AG04450 (cell line): ENCODE results near the gene PKNOX2. TPM values are rescaled to one million over a fixed set of nuclear protein-coding genes. Genes with fewer than 3 reads are reported as not detected.

Experiments used
- CTCF ChIA-PET: fragments of 300-600, 350-600 bp; formaldehyde crosslinking; extraction: SDS; loops from one replicate; lab custom pipeline; 2022; ENCODE audit warnings: antibody characterized with exemption, inconsistent platforms; lab: Charles Lee
- POLR2A ChIA-PET: fragments of 350-600 bp; formaldehyde crosslinking; extraction: SDS; loops from one replicate; lab custom pipeline; 2021; ENCODE audit warnings: antibody characterized with exemption, inconsistent platforms; lab: Yijun Ruan, JAX
- DNase-seq: peaks from one replicate; pipeline ENCODE4 v3.0.0-alpha.2; 2011; ENCODE audit warnings: low read depth, low spot score
- H3K27ac ChIP-seq: one replicate; pipeline ENCODE4 v1.5.1; 2012; ENCODE audit warnings: low read depth, low read length, control low read depth
- H3K27me3 ChIP-seq: one replicate; pipeline ENCODE4 v1.6.0; 2012; ENCODE audit warnings: low read length; ENCODE audit not compliant: control insufficient read depth, insufficient read depth
- H3K4me3 ChIP-seq: 2 replicates; pipeline ENCODE4 v1.5.1; 2011; ENCODE audit warnings: mild to moderate bottlenecking, low read depth, low read length, control low read depth
- H3K9me3 ChIP-seq: 2 replicates; pipeline ENCODE4 v1.5.1; 2012; ENCODE audit warnings: low read length; ENCODE audit not compliant: control insufficient read depth, insufficient read depth
- polyA plus RNA-seq: library from polyadenylated mRNA; depleted of rRNA; stranded (reverse); fragments of >200 nt; gene quantifications from 2 replicates; pipeline ENCODE4 v1.2.3, GENCODE V29; 2011
- TF ChIP-seq, protein P1 (sequence below): IDR thresholded peaks from 2 replicates; pipeline ENCODE4 v1.5.1; 2011; ENCODE audit warnings: low read depth, low read length, control low read depth, inconsistent platforms

Gene PKNOX2
- polyA plus RNA-seq, 1 experiment: 3.0 TPM

GRCh38 chr11:125413226-125413625, 248.7 kb downstream of the PKNOX2 start:
- H3K4me3 ChIP-seq: no peak overlapping the region
- DNase-seq: no peak
- H3K9me3 ChIP-seq: no peaks in the 10 kb centered on the region; the same call in 1 of the 2 replicates
- no peak overlapping the region for H3K27ac ChIP-seq
- peaks cover 11% of the 10 kb centered on the region for H3K27me3 ChIP-seq
- TF ChIP-seq, protein P1, sequence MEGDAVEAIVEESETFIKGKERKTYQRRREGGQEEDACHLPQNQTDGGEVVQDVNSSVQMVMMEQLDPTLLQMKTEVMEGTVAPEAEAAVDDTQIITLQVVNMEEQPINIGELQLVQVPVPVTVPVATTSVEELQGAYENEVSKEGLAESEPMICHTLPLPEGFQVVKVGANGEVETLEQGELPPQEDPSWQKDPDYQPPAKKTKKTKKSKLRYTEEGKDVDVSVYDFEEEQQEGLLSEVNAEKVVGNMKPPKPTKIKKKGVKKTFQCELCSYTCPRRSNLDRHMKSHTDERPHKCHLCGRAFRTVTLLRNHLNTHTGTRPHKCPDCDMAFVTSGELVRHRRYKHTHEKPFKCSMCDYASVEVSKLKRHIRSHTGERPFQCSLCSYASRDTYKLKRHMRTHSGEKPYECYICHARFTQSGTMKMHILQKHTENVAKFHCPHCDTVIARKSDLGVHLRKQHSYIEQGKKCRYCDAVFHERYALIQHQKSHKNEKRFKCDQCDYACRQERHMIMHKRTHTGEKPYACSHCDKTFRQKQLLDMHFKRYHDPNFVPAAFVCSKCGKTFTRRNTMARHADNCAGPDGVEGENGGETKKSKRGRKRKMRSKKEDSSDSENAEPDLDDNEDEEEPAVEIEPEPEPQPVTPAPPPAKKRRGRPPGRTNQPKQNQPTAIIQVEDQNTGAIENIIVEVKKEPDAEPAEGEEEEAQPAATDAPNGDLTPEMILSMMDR: no peak
- POLR2A ChIA-PET: no interaction called here
- CTCF ChIA-PET: interaction anchor here (0.6 to 2.2 kb wide), 3 partner anchors 17 to 322 kb away, joined by 3 to 8 read pairs (median 3); no protein-coding TSS in a partner anchor

DNA sequence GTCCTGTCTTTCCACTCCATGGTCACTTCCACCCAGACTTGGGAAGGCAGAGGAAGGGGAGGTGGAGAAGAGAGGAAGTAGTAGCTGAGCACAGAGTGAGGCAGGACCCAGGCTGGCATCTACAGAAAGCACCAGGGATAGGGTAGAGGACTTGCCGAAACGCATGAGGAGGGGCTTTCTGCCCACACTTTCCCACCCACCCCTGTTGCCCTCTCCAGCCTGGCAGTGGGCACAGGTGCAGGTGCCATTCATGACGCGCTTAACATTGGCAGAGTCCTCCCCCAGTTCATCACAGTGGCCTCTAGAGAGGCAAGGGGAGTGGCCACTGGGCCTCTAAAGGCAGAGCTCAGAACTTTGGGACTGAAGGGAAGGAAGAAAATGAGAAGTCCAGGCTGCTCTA, 249.6 kb downstream of the PKNOX2 start:
- Histone ChIP-seq H3K27ac (no peak overlapping the region), H3K27me3 (peaks cover 10% of the 10 kb centered on the region), H3K9me3 (no peaks in the 10 kb centered on the region; the same call in 1 of the 2 replicates), H3K4me3 (no peak overlapping the region)
- ChIA-PET POLR2A (interaction anchor here (0.6 kb wide), 1 partner anchor 245 kb away, joined by 4 read pairs; no protein-coding TSS in a partner anchor), CTCF (interaction anchor here (0.6 to 2.2 kb wide), 7 partner anchors 9 to 323 kb away, joined by 3 to 8 read pairs (median 4); no protein-coding TSS in a partner anchor)
- TF ChIP-seq, protein P1: no peak
- no peak for DNase-seq

DNA sequence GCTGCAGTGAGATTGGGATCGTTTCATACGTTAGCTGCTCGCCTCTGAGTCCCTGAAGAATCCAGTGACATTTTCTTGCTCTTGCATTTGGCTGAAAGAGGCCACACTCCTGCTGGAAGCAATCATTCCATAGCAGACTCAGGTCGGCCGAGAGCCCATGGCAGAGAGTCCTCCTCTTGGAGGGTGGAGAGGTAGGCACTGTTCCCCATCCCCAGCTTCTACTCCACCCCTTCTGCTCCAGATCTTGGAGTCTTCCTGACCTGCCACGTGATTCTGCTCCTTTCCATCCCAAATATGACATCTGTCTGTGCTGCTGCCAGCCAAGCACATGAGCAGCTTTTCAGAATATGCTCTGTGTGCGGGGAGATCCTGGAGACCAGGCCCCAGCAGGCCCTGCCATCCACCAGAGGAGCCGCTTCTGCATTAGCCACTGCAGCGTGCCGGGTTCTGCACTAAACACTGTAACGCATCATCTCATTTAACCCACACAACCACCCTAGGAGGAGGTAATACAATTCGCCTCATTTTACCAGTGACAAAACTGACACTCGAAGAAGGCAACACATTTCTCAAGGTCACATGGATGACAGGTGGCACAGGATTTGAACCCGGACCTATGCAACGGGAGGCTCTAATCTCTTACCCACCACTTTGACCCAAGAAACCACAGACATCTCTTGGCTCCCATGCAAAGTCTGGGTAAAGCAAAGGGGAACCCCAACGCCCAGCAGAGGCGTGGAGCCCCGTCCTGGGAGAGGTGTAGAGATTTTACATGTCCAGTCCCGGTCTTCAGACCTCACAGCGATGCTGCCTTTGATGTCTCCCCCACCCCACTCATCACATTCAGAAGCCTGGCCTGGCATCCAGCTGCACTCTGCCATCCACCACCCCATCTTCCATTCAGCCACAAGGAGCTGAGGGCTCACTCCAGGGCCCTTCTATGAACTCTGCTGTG, 252.7 kb downstream of the PKNOX2 start:
- H3K4me3 ChIP-seq: no peak overlapping the region
- H3K27me3 ChIP-seq: peaks cover 2% of the 10 kb centered on the region
- TF ChIP-seq, protein P1: no peak
- ChIA-PET CTCF (interaction anchor here (0.5 to 0.8 kb wide), 2 partner anchors 12 to 14 kb away, joined by 3 read pairs; no protein-coding TSS in a partner anchor), POLR2A (no interaction called here)
- H3K27ac ChIP-seq: no peak overlapping the region
- DNase-seq: no peak
- no peaks in the 10 kb centered on the region; the same call in 1 of the 2 replicates for H3K9me3 ChIP-seq

DNA sequence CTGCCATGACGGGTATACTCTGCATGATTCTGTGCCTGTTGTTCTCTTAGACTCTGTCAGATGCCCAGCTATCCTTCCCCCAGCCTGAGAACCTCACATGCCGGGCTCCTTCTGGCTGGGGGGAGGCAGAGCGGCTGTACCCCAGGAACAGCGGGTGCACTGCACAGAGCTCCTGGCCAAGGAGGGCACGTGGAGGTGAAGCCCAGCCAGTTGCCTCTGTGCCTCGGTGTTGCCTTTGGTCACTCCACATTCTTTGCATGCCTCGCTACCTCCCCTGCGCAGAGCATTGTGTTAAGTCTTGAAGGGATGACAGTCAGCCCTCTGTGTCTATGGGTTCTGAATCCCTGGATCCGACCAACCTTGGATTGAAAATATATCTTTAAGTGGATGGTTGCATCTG, 253.8 kb downstream of the PKNOX2 start:
- ChIA-PET CTCF (interaction anchor here (0.8 kb wide), 1 partner anchor 13 kb away, joined by 3 read pairs; no protein-coding TSS in a partner anchor), POLR2A (no interaction called here)
- no peak overlapping the region for H3K4me3 ChIP-seq
- H3K27me3 ChIP-seq: peaks cover 6% of the 10 kb centered on the region
- H3K9me3 ChIP-seq: no peaks in the 10 kb centered on the region; the same call in 1 of the 2 replicates
- H3K27ac ChIP-seq: no peak overlapping the region
- TF ChIP-seq, protein P1: no peak
- DNase-seq: no peak
